Islet of Langerhans (tissue), 1 donor: ENCODE results near the gene CNOT2.
"Not testable (repeated sequence)": the region's sequence is repeated elsewhere in the genome, so short reads cannot be mapped to it uniquely, and the experiment has no call there.

Experiments used
- FAIRE-seq: peaks from one replicate; lab custom pipeline; 2011; peaks lifted over from hg19 to GRCh38; lab: Jason Lieb, UNC

CNOT2 gene

DNA sequence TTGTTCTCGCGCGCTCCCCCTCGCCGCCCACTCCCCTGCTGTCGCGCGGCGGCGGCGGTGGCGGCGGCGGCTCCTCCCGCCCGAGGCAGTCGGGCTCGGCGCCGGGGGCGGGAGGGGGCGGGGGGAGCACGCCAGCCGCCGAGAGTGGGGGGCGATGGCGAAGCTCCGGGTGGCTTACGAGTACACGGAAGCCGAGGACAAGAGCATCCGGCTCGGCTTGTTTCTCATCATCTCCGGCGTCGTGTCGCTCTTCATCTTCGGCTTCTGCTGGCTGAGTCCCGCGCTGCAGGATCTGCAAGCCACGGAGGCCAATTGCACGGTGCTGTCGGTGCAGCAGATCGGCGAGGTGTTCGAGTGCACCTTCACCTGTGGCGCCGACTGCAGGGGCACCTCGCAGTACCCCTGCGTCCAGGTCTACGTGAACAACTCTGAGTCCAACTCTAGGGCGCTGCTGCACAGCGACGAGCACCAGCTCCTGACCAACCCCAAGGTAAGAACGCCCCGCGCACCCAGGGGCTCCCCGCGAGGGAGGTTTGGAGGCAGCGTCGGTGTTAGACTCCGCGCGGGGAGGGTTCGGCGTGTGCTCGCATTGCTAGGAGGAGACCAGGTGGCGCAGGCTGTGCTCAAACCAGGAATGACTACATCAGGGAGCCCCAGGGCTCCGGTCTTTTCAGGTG is 123.5 kb downstream of the CNOT2 start:
- FAIRE-seq: no peak

DNA sequence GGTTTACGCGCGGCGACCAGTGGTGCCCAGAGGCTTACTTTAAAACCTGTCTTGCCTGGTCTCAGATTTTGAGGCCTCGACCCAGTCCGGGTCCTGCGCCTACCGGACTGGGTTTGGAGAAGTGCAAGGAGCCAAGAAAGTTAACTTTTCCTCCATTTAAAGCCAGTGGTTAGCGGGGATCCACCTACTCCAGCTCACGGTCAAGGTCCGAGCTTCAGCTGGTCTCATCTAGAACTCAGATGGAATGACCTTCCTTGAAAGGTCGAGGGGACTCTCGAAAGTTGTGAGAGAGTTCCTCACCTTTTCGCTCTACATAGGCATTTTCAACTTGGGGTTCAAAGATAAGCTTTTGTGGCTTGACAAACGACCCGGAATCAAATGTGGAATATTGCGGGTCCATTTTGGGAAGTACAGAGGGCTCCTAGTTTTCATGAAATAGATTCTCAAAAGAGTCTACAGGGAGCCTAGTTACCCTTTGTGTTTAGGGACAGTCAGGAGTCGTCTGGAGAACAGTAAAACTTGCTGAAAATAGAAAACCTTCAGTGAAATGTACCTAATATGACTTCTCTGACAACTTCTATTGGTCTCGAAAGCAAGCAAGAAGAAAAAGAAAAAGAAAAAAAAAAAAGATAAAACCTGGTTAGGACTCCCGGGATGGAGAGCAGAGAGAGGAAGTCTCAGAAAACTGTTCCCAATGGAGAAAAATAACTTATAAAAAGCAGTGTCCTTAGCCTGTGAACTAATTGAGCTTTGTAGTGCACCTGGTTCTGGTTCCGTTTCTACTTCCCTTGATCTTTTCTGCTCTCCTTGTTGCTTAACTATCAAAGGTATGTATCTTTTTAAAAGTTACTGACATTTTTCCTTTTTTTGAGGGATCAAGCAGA is 124.3 kb downstream of the CNOT2 start:
- peak; percentile 47 for FAIRE-seq

DNA sequence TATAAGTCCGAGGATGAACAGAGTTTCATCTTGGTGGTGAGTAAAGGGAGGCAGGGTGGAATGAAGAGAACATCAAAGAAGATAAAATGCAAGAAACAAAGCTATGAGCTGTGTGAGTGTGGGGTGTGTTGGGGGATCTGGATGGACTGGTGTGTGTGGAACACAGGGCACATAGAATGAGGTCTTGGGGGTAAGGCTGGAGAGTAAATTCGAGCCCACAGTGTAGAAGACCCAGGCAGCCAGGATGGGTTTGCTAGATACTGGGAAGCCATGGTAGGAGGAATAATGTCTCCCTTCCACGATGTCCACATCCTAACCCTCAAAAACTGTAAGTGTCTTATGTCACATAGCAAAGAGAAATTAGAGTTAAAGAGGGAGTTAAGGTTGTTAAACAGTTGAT is 129.6 kb downstream of the CNOT2 start:
- FAIRE-seq: no peak

DNA sequence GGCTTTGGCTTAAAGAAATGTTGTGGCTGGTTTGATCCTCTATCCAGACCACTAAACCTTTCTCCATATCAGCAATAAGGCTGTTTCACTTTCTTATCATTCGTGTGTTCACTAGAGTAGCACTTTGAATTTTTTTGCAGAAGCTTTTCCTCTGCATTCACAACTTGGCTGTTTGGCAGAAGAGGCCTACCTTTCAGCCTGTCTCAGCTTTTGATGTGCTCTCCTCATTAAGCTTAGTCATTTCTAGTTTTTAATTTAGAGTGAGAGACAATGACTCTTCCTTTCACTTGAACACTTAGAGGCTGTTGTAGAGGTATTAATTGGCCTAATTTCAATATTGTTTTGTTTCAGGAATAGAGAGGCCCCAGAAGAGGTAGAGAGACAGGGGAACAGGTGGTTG is 136.6 kb downstream of the CNOT2 start:
- no peak for FAIRE-seq

GRCh38 chr12:70383484-70383883 is 140.3 kb downstream of the CNOT2 start:
- no peak for FAIRE-seq

DNA sequence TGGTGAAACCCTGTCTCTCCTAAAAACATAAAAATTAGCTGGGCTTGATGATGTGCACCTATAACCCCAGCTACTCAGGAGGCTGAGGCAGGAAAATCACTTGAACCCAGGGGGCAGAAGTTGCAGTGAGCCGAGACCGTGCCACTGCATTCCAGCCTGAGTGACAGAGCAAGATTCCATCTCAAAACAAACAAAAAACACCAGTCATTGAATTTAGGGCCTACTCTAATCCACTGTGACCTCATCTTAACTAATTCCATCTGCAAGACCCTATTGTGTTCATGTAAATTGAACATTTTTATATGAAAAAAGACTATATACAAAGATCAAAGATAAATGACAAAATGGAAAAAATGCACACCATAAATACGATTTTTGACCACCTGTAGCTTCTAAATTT is 140.7 kb downstream of the CNOT2 start:
- FAIRE-seq: no peak

DNA sequence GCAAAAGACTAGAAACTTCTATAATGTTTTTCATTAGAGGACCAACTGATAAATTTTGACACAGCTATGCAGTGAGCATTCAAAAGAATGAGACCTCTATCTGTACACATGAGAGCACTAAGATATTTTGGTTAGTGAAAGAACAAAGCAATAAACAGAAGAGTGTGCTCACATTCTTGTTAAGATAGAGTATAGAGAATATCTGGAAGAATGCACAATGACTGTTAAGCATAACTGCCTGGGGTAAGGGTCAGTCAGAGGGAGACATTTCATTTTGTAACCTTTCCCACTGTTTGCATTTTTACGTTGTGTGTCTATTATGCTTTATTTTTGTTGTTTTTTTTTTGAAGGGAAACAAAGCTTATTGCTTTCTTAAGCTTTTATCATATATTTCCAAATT is 143.5 kb downstream of the CNOT2 start:
- no peak for FAIRE-seq

DNA sequence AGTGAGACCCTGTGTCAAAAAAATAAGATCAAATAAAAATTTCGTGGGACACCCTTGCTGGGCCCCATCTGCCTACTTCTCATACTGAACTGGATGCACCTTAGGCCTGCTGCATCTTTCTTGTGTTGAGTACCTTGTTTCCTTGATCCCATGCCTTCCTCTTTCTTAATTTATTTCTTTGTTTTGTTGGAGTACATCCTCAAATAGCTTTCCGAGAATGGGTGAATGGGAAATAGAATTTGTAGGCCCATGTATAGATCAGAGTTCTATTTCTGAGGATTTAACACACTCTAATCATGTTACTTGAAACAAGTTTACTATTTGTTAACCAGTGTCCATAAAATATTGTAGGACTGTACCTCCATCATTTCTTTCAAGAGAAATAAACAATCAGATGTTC is 146.4 kb downstream of the CNOT2 start:
- FAIRE-seq: no peak

GRCh38 chr12:70392631-70393030 is 149.4 kb downstream of the CNOT2 start:
- FAIRE-seq: not testable (repeated sequence)

- FAIRE-seq: no peak
Measured at GRCh38 chr12:70393787-70394499, 150.7 kb downstream of the CNOT2 start.

DNA sequence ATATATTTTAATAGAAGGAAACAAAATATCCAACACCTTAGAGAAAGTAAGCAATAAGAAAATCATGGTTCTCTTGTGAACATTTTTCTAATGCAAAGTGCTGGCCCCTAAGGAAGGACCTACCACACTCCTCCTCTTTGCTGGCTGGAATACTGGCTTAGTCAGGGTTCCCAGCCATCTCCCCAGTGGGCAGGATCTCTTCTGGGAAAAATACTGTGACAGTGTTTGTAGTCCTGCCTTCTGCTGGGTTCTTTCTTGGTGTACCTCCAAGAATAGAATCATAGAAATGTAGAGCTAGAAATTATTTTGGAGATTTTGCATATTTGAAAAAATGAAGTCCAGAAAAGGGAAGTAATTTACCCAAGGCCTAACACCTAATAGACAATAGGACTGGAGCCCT is 154.8 kb downstream of the CNOT2 start:
- no peak for FAIRE-seq

DNA sequence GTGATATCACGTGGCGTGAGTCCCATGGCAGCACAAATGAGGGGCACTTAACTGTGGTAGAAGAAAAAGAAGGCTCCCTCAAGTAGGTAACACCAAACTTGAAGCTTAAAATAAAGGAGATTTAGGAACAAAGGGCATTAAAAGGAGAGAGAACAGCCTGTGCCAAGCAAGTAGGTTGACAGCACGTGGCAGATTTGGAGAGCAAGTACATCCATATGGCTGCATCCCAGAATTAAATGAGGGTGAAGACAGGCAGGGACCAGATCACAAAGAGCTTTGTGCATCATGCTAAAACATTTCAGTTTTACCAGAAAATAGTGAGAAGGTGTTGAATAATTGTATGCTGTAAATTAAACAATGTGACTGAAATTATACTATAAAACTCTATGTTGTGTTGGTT is 155.6 kb downstream of the CNOT2 start:
- no peak for FAIRE-seq

DNA sequence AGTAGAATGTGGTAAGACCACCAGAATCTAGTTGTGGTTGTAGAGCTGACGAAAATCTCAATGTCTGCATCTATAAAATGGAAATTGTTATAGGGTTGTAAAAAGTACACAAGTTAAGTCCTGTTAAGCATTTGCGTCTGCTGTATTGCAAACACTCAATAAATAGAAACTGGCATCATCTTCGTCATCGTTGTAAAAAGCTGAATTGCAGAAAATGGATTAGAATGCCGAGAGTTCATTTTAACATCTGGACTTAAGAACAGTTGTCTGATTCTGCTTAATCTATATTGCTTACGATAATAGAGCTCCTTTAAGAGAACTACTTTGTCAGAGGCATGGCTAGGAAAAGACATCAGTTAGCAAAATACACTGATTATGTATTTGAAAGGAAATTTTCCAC is 156.1 kb downstream of the CNOT2 start:
- FAIRE-seq: no peak

- no peak for FAIRE-seq
Measured at GRCh38 chr12:70400124-70400523, 156.9 kb downstream of the CNOT2 start.

DNA sequence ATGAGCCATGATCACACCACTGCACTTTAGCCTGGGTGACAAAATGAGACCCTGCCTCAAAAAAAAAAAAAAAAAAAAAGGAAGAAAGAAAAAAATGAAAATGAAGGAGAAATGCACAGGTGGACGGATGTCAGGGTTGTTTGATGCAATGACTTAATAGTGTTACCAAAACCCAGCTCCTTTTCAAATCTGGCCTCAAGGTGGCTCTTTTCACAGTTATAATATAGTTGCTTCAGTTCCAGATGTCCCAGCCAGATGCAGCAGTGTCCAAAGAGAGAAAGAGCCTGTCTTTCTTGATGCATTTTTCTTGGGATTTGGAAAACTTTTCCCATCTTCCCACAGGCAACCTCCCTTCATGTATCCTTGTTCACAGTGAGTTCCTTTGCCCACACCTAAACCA is 159.4 kb downstream of the CNOT2 start:
- FAIRE-seq: no peak

- no peak for FAIRE-seq
Measured at GRCh38 chr12:70403826-70404225, 160.6 kb downstream of the CNOT2 start.
